Tongue (tissue), 2 donors: ENCODE results near the gene NMRK2. TPM values are rescaled to one million over a fixed set of nuclear protein-coding genes. Genes with fewer than 3 reads are reported as not detected.
"Not testable (repeated sequence)": the region's sequence is repeated elsewhere in the genome, so short reads cannot be mapped to it uniquely, and the experiment has no call there.

ENCODE experiments used
- DNase-seq: peaks from one replicate; pipeline ENCODE4 v3.0.0-alpha.2; 2015
- total RNA-seq: library from RNA; depleted of rRNA; stranded (reverse); fragments of >200 nt; gene quantifications from one replicate; pipeline ENCODE4 v1.2.3, GENCODE V29; 2014

The NMRK2 gene
- total RNA-seq, 1 donor from 2014 or later = 97.1 TPM

DNA sequence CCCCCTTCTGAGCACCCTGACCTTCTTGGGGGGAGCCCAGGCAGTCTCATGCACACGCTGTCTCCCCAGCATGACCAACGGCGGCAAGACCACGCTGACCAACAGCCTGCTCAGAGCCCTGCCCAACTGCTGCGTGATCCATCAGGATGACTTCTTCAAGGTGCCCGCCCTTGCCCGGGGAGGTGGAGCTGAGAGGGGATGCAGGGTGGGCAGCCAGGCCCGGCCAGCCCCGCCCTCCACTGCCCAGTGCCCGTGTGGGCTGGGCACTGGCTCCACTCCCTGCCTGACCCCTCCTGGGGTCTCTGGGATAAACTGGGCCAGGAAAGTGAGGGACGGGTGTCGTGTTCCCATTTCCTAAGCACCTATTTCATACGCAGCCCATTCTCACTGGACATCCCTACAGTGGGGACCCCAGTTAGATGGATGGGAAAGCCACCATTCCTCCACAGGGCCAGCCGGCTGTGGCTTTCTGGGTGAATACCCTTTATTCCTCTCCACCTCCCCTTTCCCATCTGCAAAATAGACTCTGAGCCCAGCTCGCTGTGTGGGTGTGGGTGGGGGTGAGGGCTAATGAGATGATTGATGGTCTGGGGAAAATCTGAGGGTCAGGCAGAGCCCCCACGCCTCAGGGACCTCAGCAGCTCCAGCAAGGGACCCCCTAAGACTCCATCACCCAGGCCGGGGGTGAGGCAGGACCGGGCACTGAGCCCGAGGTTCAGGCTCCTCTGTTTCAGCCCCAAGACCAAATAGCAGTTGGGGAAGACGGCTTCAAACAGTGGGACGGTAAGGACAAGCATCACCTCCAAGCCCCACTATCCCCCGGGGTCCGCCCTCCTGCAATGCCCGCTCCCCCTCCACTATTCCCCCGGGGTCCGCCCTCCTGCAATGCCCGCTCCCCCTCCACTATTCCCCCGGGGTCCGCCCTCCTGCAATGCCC is 3.9 kb downstream of the NMRK2 start:
- no peak for DNase-seq

DNA sequence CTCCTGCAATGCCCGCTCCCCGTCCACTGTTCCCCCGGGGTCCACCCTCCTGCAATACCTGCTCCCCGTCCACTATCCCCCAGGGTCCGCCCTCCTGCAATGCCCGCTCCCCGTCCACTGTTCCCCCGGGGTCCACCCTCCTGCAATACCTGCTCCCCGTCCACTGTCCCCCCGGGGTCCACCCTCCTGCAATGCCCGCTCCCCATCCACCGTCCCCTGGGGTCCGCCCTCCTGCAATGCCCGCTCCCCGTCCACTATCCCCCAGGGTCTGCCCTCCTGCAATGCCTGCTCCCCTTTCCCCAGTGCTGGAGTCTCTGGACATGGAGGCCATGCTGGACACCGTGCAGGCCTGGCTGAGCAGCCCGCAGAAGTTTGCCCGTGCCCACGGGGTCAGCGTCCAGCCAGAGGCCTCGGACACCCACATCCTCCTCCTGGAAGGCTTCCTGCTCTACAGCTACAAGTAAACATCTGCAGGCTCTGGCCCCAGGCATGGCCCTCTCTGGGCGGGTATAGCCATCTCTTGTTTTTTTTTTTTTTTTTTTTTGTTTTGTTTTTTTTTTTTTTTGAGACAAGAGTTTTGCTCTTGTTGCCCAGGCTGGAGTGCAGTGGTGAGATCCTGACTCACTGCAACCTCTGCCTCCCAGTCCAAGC is 5.6 kb downstream of the NMRK2 start:
- DNase-seq = not testable (repeated sequence)

DNA sequence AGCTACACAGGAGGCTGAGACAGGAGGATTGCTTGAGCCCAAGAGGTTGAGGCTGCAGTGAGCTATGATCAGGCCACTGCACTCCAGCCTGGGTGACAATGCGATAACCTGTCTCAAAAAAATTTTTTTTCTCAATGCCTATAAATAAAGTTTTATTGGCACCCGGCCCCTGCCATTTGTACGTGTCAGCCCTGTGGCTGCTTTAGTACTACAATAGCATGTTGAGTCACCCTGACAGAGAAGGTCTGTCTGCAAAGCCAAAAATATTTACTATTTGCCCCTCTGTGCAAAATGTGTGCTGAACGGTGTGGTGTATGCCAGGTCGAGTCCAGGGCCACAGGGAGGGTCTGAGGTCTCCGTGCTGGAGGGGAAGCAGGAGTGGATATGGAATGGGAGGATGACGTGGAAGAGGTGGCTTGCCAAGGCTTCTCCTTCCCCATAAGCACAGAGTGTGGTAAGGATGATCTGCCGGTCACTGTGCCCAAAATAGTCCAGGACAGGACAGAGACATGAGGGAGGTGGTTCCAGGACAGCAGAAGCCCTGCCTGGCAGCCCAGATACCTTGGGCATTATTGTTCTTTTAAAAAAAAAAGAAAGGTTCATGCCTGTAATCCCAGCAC is 10.0 kb downstream of the NMRK2 start:
- peak; percentile 38 for DNase-seq

DNA sequence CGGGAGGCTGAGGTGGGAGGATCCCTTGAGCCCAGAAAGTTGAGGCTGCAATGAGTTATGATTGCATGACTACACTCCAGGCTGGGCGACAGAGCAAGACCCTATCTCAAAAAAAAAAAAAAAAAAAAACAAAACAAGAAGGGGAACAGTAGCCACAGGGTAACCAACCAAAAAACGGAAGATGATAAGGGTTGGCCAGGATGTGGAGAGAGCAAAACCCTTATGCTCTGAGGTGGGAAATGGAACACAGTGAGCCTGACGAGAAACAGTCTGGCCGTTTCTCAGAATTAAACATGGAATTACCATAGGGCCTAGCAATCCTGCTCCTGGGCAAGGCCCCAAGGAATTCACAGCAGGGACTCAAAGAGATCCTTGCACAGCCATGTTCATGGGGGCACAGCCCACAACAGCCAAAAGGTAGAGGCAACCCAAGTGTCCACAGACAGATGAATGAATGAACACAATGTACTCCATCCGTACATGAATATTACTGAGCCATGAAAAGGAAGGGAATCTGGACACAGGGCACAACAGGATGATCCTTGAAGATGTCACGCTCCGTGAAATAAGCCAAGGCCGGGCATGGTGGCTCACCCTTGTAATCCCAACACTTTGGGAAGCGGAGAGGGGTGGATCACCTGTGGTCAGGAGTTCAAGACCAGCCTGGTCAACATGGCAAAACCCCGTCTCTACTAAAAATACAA is 11.3 kb downstream of the NMRK2 start:
- no peak for DNase-seq

DNA sequence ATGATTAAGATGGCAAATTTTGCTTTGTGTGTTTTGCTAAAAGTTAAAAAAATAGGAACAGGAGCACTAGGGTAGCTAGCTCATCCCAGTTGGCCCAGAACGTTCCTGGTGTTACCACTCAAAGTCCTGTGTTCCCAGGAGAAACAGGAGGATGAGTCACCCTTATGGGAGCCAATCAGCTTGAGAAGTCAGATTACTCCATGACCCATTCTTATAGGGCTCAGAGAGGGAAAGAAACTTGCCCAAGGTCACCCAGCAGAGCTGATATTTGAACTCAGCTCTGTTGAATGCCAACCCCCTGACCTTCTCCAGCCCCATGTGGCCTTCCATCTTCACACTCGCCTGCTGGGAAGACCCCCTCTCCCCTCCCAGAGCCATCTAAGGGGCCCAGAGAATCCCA is 13.0 kb downstream of the NMRK2 start:
- no peak for DNase-seq

DNA sequence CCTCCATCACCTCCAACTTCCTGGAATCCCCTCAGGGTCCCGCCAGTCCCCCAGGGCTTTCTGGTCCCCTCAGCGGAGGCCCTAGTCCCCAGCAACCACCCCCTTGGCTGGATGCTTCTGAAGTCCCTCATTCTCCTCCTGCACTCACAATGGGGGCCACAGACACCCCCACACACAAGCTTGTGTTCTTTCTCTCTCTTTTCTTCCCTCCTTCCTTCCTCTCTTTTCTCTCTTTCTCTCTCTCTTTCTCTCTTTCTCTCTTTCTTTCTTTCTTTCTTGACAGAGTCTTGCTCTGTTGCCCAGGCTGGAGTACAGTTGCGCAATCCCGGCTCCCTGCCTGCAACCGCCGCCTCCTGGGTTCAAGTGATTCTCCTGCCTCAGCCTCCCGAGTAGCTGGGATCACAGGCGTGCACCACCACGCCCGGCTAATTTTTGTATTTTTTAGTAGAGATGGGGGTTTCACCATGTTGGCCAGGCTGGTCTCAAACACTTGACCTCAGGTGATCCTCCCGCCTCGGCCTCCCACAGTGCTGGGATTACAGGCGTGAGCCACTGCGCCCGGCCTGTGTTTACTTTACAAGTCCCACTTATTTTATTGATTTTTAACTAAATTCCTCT is 14.6 kb downstream of the NMRK2 start:
- DNase-seq = not testable (repeated sequence)

DNA sequence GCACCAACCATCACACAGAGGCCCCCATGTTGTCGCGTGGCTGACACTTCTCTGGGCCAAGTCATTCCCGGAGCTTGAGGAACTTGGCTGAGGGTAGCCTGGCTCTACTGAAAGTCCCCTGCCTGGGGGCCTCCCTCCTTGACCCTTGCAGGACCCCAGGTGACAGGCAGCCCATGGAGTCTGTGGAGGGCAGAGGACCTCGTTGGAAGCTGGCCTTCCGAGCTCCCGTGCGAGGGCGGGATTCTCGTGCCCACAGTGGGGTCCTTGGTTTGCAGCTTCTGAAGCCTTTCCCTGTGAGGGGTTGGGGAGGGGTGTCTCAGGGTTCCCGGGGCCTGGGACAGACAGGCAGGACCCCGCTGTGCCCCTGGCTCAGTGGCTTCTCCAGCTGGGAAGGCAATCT is 16.4 kb downstream of the NMRK2 start:
- DNase-seq = no peak

DNA sequence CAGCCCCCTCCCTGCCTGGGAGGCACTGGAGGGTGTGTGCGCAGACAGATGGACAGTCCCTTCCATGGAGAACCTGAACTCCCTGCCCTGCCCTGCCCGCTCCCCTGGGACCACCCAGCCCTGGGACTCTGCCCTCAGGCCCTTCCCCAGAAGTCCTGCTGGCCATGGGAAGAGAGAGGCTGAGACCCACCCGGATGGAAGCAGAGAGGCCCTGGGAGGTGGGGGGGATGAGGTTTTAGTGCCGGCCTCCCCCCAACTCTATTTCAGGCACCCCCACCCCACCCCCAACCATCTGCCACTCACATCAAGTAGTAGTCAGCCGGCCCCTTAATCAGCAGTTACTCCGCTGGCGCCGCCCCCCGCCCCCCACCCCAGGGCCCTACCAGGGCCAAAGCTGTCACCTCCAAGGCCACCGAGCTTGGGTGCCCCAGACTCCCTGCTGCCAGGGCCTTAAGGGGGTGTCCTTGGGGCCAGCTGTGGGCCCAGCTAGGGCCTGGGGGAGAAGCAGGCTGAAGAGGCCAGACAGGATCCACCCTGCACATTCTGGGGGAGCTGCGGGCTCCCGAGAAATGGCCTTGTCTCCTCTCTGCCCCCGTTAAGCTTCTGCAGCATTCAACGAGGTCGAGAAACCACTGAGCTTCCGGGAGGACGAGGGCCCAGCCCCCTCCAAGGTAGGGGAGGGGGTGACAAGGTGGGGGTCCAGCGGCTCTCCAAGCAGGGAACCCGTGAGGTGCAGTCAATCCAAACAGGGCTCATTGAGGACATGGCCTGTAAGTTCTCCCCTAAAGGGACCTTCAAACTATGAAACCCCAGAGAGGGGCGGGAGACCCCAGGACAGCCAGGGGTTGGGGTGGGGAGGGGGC is 17.4 kb downstream of the NMRK2 start:
- peak; percentile 60 for DNase-seq

DNA sequence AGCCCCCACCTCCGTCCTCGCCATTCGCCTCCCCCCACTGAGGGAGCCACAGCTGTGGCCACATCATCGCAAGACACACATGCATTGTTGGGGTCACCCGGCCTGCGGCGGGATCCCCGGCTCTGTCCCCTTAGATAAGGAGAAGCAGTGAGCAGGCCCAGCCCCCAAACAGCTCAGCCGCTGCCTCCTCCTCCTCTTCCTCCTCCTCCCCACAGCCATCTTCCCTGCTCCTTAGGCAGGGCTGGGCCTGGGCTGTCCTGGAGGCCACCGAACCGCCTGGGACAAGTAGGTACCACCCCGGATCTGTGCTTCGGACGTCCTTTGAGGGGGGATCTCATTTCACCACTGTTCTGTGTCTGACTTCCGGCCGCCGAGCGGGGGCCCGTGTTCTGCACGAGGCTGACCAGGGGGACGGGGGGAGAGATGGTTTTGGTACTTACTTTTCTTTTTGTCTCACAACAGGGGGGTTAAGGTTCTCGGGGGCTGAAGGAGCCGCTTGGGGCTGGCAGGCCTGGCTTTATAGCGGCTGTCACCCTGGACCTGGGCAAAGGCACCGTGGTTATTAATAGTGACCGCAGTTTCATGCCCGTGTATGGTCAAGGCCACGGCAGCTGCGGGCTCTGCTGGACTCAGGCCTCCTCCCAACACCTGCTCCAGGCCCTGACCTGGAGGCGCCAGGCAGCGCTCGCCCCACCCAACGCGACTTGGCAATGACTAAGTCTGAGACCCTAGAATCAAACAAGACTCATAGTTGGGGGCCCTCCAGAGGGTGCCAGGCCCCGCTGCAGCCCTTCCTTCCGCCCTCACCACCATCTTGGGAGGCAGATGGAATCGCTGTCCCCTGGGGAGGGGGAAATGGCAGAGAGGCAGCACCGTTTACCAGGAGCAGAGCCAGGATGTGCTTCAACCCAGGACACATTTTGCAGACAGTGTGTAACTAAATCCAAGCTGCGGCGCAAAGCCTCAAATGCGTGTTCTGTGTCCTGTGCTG is 18.3 kb downstream of the NMRK2 start:
- DNase-seq = peak; percentile 86

DNA sequence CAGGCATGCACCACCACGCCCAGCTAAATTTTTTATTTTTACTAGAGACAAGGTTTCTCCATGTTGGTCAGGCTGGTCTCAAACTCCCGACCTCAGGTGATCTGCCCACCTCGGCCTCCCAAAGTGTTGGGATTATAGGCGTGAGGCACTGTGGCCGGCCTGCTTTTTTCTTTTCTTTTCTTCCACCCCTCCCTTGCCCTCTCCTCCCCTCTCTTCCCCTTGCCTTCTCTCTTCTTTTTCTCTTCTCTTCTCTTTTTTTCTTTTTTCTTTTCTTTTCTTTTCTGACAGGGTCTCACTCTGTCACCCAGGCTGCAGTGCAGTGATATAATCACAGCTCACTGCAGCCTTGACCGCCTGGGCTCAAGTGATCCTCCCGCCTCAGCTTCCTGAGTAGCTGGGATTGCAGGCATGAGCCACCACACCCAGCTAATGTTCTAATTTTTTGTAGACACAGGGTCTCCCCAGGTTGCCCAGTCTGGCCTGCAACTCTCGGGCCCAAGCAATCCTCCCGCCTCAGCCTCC is 19.9 kb downstream of the NMRK2 start:
- DNase-seq = not testable (repeated sequence)

DNA sequence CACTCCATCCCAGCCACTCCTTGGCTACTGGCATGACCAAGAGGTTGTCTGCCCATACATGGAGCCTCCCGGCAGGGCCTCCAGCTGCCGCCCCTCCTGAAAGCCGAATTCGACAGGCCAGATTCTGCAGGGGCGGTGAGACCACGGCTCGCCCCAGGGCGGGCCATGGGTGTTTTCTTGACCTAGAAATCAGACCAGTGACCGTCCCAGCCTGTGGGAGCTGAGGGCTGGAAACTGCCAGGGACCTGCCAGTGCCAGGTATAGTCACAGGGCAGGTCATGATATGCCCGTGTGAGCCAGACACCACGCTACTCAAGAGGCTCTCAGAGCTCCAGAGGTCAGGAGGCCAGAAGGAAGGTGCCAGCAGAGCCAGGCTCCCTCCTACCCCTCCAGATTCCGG is 21.2 kb downstream of the NMRK2 start:
- DNase-seq = no peak

DNA sequence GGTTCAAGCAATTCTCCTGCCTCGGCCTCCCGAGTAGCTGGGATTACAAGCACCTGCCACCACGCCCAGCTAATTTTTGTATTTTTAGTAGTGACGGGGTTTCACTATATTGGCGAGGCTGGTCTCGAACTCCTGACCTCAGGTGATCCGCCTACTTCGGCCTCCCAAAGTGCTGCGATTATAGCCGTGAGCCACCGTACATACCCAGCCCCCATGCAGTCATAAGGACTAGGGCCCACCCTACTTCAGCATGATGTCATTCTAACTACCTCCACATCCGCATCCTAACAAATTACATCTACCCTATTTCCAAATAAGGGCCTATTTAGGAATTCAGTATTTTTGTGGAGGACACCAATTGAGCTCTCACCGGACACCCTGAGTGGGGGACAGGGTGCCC is 22.4 kb downstream of the NMRK2 start:
- not testable (repeated sequence) for DNase-seq

DNA sequence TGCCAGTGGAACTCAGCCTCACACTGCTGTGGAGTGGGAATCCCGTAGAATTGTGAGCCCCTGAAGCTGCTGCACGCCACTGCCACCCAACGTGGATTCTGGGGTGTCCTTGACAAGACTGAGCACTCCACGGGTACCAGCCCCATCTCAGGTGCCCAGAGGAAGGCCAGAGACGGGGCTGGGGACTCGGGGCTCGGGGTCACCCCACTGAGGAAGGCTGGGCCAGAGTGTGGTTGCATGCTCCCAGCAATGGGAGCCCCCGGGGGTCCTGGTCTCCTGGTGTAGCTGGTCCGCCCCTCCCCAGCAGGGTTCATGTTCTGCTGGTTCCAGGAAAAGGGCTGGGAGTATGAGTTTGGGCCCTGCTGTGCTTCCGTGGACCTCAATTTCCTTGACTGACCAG is 22.8 kb downstream of the NMRK2 start:
- DNase-seq = no peak

DNA sequence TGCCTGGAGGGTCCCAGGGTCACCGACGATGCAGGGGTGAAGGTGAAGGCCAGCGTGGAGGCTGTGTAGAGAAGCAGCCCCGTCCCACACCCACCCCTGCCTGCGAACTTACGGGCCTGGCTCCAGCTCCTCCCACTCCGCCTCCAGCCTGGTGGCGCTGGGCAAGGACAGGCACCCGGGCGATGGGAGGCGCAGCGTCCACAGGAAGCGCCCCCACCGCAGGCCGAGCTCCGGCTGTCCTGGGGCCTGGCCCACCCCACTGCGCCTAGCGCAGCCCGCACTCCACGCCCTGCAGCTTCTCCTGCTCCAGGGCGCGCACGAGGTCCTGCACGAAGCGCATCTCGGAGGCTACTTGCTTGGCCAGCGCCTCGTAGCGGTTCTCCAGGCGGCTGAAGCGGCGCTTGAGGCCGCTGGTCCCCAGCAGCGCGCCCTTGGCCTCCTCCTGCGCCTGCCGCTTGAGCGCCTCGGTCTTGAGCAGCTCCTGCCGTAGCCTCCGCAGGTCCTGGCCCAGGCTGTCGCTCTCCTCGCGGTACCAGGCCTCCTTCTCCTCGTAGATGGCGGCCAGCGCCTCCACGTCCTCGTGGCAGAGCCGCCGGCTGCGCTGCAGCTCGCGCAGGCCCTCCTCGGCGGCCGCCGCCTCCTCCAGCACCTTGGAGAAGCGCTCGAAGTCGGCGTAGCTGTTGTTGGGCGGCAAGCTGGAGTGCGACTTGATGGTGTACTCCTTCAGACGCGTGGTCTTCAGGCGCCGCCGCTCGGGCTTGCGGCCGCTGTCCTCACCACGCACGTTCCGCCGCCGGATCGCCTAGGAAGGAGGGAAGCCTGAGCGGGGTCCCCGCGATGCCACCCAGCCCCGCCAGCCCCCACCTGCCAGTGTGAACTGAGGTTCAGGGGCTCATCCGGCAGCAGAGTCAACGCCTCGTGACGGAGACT is 26.2 kb downstream of the NMRK2 start:
- no peak for DNase-seq

DNA sequence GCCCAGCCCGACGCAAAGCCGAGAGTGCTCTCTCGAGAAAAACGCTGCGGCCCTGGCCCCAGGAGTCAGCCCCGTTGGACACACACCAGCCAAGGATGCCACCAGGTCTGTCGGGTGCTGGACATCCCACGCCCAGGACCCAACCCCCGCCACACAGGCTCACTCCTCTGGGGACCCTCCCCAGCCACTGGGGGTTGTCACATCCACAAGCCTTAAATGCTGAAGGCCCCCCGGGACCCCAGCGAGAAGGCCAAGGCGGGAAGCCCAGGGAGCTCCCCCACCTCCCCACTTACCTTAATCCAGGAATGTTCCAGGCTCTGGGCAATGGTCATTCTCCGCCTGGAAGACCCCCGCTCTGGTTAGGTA is 26.9 kb downstream of the NMRK2 start:
- no peak for DNase-seq

DNA sequence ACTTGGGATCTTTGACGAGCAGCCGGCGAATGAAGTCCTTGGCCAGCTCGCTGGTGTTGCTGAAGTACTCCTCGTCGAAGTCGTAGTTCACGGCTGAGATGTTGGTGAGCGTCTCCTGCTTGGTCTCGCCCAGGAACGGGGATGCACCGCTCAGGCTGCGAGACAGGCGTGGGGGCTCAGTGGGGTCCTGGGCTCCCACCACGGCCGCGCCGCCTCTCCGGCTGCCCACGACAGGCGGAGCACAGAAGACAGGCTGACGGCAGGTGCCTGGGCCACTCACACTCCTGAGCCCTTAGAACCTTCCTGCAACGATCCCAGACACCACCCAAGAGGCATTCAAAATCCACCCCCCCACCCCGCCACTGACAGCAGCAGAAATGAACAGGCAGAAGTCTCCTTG is 28.1 kb downstream of the NMRK2 start:
- no peak for DNase-seq

DNA sequence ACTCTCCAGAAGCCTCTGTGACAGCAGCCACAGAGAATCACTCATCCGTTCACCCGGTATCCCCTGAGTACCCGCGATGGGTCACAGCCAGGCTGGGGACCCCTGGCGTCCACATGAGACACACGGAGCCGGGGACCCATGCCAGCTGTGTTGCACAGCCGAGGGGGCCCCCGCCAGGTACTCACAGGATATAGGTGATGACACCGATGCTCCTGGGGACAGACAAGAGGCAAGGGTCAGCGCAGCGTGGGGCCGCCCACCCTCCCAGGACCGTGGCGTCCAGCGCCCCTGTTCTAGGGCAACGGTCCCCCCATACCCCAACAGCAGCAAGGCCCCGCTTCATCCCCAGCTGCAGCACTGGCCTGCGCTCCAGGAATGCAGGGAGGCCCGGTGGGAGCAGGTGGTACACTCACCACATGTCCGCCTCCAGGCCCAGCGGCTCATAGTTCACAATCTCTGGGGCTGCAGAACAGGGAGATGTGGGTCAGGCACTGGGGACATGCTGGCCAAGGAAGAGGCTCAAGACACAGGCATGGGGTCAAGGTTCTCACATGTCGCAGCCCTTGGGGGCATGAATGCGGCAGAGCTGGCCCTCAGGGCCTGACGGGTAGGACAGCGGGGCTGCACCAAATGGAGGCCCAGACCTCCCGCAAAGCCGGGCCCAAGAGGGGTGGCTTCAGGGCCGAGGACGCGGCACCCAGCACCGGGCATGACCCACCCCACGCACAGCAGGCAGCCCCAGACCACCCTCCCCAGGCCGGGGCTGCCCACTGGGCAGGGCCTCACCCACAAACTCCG is 30.8 kb downstream of the NMRK2 start:
- DNase-seq = no peak
